Measurements from ENCODE around the gene APOC1.

GRCh38 chr19:44955505-44956439 lies 41.4 kb downstream of the APOC1 start:
- no peak for TF ChIP-seq CTCF (IDR thresholded peaks at IDR 0.05)
- TF ChIP-seq POLR2AphosphoS5 (IDR thresholded peaks at IDR 0.05), result no peak
- TF ChIP-seq POLR2A (IDR thresholded peaks at IDR 0.05), result no peak
- no peak for TF ChIP-seq EP300 (IDR thresholded peaks at IDR 0.05)

Measured in stomach (tissue), 4 donors.